COLO668 (cell line): Measurements from ENCODE around the gene AUP1.

Experiments
- DNase-seq: peaks from one replicate; lab custom pipeline; 2025; ENCODE audit not compliant: unreplicated experiment; lab: John Stamatoyannopoulos, UW

The AUP1 gene

GRCh38 chr2:74537140-74537539 is 7.6 kb upstream of the AUP1 start:
- no peak for DNase-seq

GRCh38 chr2:74536166-74536950 is 6.9 kb upstream of the AUP1 start:
- DNase-seq = no peak

GRCh38 chr2:74535440-74535965 is 6.0 kb upstream of the AUP1 start:
- DNase-seq = no peak

GRCh38 chr2:74534411-74534810 is 4.9 kb upstream of the AUP1 start:
- no peak for DNase-seq

- DNase-seq = no peak
These were observed 4.0 kb upstream of the AUP1 start for GRCh38 chr2:74533464-74533863.

- DNase-seq = no peak
These were observed 2.7 kb upstream of the AUP1 start for GRCh38 chr2:74532222-74532621.

- DNase-seq = no peak
These were observed 2.2 kb upstream of the AUP1 start for GRCh38 chr2:74531666-74532065.

GRCh38 chr2:74530239-74531187 is 1.0 kb upstream of the AUP1 start:
- peak; percentile 44 for DNase-seq

GRCh38 chr2:74528600-74529356 is 728 bp downstream of the AUP1 start:
- no peak for DNase-seq

GRCh38 chr2:74527741-74528140 is 1.8 kb downstream of the AUP1 start:
- DNase-seq = no peak

GRCh38 chr2:74526649-74527230 is 2.8 kb downstream of the AUP1 start:
- no peak for DNase-seq

- no peak for DNase-seq
These were observed 3.5 kb downstream of the AUP1 start, which contains the start of gene DQX1 for GRCh38 chr2:74525717-74526648. Gene DQX1, minus strand, starts transcription at chr2:74526231. Its CDS starts 502 bp downstream, at chr2:74525729.

- DNase-seq = no peak
These were observed 4.4 kb downstream of the AUP1 start for GRCh38 chr2:74524955-74525716.

GRCh38 chr2:74524005-74524404 is 5.5 kb downstream of the AUP1 start:
- no peak for DNase-seq

GRCh38 chr2:74522516-74522915 is 7.0 kb downstream of the AUP1 start:
- DNase-seq = no peak

- DNase-seq = no peak
These were observed 12.9 kb downstream of the AUP1 start for GRCh38 chr2:74516650-74517049.

GRCh38 chr2:74515981-74516633 is 13.4 kb downstream of the AUP1 start:
- peak; percentile 39 for DNase-seq

GRCh38 chr2:74515271-74515980 is 14.1 kb downstream of the AUP1 start:
- peak; percentile 47 for DNase-seq
